ENCODE data around the gene ASNSD1.
A peak's percentile ranks its signal among the peaks of the same experiment; 100 is the strongest.

Gene ASNSD1

GRCh38 chr2:189661148-189661956 lies at the start of gene ASNSD1:
Gene ASNSD1, plus strand, starts transcription at chr2:189661459. Its CDS starts 4,674 bp downstream, at chr2:189666133.
- DNase-seq = peak; percentile 99

- DNase-seq = no peak
Measured at GRCh38 chr2:189613077-189613636, 48.1 kb upstream of the ASNSD1 start.

GRCh38 chr2:189613650-189614420 lies 47.4 kb upstream of the ASNSD1 start:
- no peak for DNase-seq

GRCh38 chr2:189614585-189614984 lies 46.7 kb upstream of the ASNSD1 start:
- DNase-seq = no peak

- DNase-seq = no peak
Measured at GRCh38 chr2:189618197-189618596, 43.1 kb upstream of the ASNSD1 start.

- no peak for DNase-seq
Measured at GRCh38 chr2:189621781-189622180, 39.5 kb upstream of the ASNSD1 start.

- DNase-seq = no peak
Measured at GRCh38 chr2:189623049-189623448, 38.2 kb upstream of the ASNSD1 start.

GRCh38 chr2:189624648-189625355 lies 36.5 kb upstream of the ASNSD1 start:
- no peak for DNase-seq

GRCh38 chr2:189625636-189626035 lies 35.6 kb upstream of the ASNSD1 start:
- DNase-seq = no peak

- no peak for DNase-seq
Measured at GRCh38 chr2:189627789-189628188, 33.5 kb upstream of the ASNSD1 start.

GRCh38 chr2:189628817-189629530 lies 32.3 kb upstream of the ASNSD1 start:
- no peak for DNase-seq

- DNase-seq = no peak
Measured at GRCh38 chr2:189629531-189630453, 31.5 kb upstream of the ASNSD1 start.

GRCh38 chr2:189631849-189632248 lies 29.4 kb upstream of the ASNSD1 start:
- no peak for DNase-seq

- DNase-seq = peak; percentile 43
Measured at GRCh38 chr2:189633392-189633811, 27.9 kb upstream of the ASNSD1 start.

- no peak for DNase-seq
Measured at GRCh38 chr2:189635353-189635752, 25.9 kb upstream of the ASNSD1 start.

GRCh38 chr2:189638301-189639006 lies 22.8 kb upstream of the ASNSD1 start:
- DNase-seq = no peak

GRCh38 chr2:189639007-189639609 lies 22.2 kb upstream of the ASNSD1 start:
- no peak for DNase-seq

- DNase-seq = no peak
Measured at GRCh38 chr2:189641002-189641401, 20.3 kb upstream of the ASNSD1 start.

GRCh38 chr2:189641590-189641989 lies 19.7 kb upstream of the ASNSD1 start:
- no peak for DNase-seq

GRCh38 chr2:189646521-189646920 lies 14.7 kb upstream of the ASNSD1 start:
- DNase-seq = no peak

Data from CD4-positive, alpha-beta T cell treated with Interleukin-21 for 1 hour (primary cell).